ENCODE measurements around the gene SLC16A7.

Gene SLC16A7

GRCh38 chr12:59665701-59666100 is 69.9 kb downstream of the SLC16A7 start:
- DNase-seq (ENCODE audit: low read depth in 3 of 3) = no peak

- no peak for DNase-seq (ENCODE audit: low read depth in 3 of 3)
Measured at GRCh38 chr12:59668674-59669073, 72.8 kb downstream of the SLC16A7 start.

GRCh38 chr12:59672273-59672672 is 76.4 kb downstream of the SLC16A7 start:
- DNase-seq (ENCODE audit: low read depth in 3 of 3) = no peak

GRCh38 chr12:59675461-59675860 is 79.6 kb downstream of the SLC16A7 start:
- DNase-seq (ENCODE audit: low read depth in 3 of 3) = no peak

GRCh38 chr12:59677857-59678256 is 82.0 kb downstream of the SLC16A7 start:
- no peak for DNase-seq (ENCODE audit: low read depth in 3 of 3)

- DNase-seq (ENCODE audit: low read depth in 3 of 3) = no peak
Measured at GRCh38 chr12:59678759-59679411, 83.1 kb downstream of the SLC16A7 start.

- no peak for DNase-seq (ENCODE audit: low read depth in 3 of 3)
Measured at GRCh38 chr12:59689776-59690175, 93.9 kb downstream of the SLC16A7 start.

GRCh38 chr12:59695379-59695778 is 99.5 kb downstream of the SLC16A7 start:
- DNase-seq (ENCODE audit: low read depth in 3 of 3) = no peak

GRCh38 chr12:59698600-59698999 is 102.8 kb downstream of the SLC16A7 start:
- no peak for DNase-seq (ENCODE audit: low read depth in 3 of 3)

GRCh38 chr12:59699421-59700152 is 103.8 kb downstream of the SLC16A7 start:
- DNase-seq (ENCODE audit: low read depth in 3 of 3) = no peak

GRCh38 chr12:59700153-59700450 is 104.3 kb downstream of the SLC16A7 start:
- no peak for DNase-seq (ENCODE audit: low read depth in 3 of 3)

- no peak for DNase-seq (ENCODE audit: low read depth in 3 of 3)
Measured at GRCh38 chr12:59708064-59708463, 112.2 kb downstream of the SLC16A7 start.

GRCh38 chr12:59708484-59708883 is 112.7 kb downstream of the SLC16A7 start:
- no peak for DNase-seq (ENCODE audit: low read depth in 3 of 3)

- no peak for DNase-seq (ENCODE audit: low read depth in 3 of 3)
Measured at GRCh38 chr12:59710004-59710628, 114.3 kb downstream of the SLC16A7 start.

GRCh38 chr12:59710964-59711363 is 115.1 kb downstream of the SLC16A7 start:
- DNase-seq (ENCODE audit: low read depth in 3 of 3) = no peak

- no peak for DNase-seq (ENCODE audit: low read depth in 3 of 3)
Measured at GRCh38 chr12:59715434-59715833, 119.6 kb downstream of the SLC16A7 start.

GRCh38 chr12:59716043-59716442 is 120.2 kb downstream of the SLC16A7 start:
- no peak for DNase-seq (ENCODE audit: low read depth in 3 of 3)

GRCh38 chr12:59717436-59717835 is 121.6 kb downstream of the SLC16A7 start:
- DNase-seq (ENCODE audit: low read depth in 3 of 3) = no peak

- DNase-seq (ENCODE audit: low read depth in 3 of 3) = no peak
Measured at GRCh38 chr12:59719701-59720100, 123.9 kb downstream of the SLC16A7 start.

- DNase-seq (ENCODE audit: low read depth in 3 of 3) = no peak
Measured at GRCh38 chr12:59723520-59723919, 127.7 kb downstream of the SLC16A7 start.

GRCh38 chr12:59724011-59724695 is 128.3 kb downstream of the SLC16A7 start:
- DNase-seq (ENCODE audit: low read depth in 3 of 3) = no peak

GRCh38 chr12:59733200-59733599 is 137.4 kb downstream of the SLC16A7 start:
- no peak for DNase-seq (ENCODE audit: low read depth in 3 of 3)

GRCh38 chr12:59734371-59734770 is 138.5 kb downstream of the SLC16A7 start:
- no peak for DNase-seq (ENCODE audit: low read depth in 3 of 3)

Data from stimulated activated CD4-positive, alpha-beta T cell treated with anti-CD3 and anti-CD28 coated beads, TNF-alpha, amount 100 ng/mL, for 4 hours (primary cell).